Measurements from ENCODE around the gene CHEK2.
"Not testable (repeated sequence)": the region's sequence is repeated elsewhere in the genome, so short reads cannot be mapped to it uniquely, and the experiment has no call there.

Gene CHEK2

DNA sequence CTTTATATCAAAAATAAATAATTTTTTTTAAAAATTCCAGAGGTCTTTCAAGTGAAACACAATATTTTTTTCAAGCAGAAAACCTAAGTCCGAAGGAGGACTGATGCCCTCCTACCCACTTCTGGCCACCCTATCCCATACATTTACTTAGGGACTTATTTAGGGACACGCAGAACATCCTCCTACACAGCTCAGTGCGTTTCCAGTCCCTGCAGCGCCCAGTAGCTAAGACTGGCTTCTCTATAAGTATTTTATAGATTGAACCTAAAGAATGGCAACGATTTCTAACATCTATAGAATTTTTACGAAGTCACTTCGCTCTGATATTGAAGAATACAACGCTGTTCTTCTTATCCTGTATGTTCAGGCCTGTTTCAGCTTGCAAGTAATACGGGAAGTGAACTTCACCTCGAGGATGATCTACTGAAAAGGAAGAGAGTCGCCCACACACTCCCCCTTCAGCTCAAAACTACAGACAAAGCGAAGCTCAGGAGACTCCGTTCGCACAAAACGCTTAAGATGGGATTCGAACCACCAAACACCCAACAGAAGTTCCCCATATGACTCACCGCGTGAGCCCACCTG lies 328 bp downstream of the CHEK2 start:
- no peak for DNase-seq (ENCODE audit: low spot score)

- DNase-seq (ENCODE audit: low spot score): not testable (repeated sequence)
Measured at GRCh38 chr22:28738876-28739275, 2.7 kb downstream of the CHEK2 start.

GRCh38 chr22:28737701-28738100 lies 3.9 kb downstream of the CHEK2 start:
- DNase-seq (ENCODE audit: low spot score): no peak

DNA sequence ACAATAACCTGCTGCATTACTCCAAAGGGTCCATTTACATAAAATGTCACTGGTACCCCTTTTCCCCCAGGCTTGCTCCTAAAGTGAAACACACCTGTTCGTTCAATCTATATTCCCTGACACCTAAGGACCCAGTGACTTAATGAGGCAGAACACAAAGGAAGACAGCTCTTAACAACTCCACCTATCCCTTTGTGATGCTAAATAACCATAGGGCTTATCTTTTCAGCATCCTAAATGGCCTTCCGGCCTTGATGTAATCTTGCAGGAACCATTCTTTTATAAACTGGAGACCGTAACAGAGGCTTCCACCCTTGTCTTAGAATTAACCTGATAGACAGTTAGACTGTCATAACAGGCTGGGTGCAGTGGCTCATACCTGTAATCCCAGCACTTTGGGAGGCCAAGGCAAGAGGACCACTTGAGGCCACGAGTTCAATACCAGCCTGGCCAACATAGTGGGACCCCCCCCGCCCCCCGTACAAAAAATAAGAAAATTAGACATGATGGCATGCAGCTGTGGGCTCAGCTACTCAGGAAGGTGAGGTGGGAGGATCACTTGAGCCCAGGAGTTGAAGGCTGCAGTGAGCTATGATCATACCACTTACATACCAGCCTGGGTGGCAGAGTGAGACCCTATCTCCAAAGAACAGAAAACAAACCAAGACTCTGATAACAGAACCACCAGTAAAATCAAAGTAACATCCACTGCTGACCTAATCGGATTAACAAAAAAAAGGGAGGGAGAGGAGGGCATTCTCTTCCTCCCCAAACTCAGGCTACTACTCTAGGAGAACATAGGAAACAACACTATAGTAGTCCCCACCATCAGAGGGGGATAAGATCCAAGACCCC lies 5.1 kb downstream of the CHEK2 start:
- DNase-seq (ENCODE audit: low spot score): peak; percentile 28

DNA sequence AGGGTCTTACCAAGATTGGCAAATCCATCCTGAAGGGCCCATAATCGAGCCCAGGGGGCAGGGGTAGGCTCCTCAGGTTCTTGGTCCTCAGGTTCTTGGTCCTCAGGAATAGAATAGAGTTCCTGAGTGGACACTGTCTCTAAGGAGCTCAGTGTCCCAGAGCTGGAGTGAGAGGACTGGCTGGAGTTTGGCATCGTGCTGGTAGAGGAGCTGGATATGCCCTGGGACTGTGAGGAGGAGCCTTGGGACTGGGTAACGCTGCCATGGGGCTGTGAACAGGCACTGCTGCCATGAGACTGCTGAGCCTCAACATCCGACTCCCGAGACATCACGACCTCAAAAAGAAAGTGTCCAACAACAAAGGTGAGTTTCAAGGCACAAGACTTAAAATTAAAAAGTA lies 7.2 kb downstream of the CHEK2 start:
- DNase-seq (ENCODE audit: low spot score): no peak

- no peak for DNase-seq (ENCODE audit: low spot score)
Measured at GRCh38 chr22:28730179-28730578, 11.4 kb downstream of the CHEK2 start.

DNA sequence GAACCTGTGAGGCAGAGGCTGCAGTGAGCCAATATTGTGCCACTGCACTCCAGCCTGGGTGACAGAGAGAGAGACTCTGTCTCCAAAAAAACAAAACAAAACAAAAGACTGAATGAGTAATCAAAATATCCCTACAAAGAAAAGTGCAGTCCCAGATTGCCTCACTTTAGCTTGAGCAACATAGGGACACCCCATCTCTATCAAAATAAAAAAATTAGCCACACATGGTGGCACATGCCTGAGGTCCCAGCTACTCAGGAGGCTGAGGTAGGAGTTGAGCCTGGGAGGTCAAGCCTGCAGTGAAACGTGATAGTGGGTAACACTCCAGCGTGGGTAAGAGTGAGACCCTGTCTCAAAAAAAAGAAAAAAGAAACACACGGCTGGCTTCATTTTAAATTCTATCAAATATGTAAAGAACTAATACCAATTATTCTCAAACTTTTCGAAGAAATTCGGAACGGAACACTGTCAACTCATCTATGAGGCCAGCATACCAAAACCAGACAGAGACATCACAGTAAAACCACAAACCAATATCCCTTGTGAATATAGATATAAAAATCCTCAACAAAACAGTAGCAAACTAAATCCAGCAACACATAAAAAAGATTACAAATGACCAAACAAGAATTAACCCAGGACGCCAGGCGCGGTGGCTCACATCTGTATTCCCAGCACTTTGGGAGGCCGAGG lies 12.9 kb downstream of the CHEK2 start:
- DNase-seq (ENCODE audit: low spot score): no peak

DNA sequence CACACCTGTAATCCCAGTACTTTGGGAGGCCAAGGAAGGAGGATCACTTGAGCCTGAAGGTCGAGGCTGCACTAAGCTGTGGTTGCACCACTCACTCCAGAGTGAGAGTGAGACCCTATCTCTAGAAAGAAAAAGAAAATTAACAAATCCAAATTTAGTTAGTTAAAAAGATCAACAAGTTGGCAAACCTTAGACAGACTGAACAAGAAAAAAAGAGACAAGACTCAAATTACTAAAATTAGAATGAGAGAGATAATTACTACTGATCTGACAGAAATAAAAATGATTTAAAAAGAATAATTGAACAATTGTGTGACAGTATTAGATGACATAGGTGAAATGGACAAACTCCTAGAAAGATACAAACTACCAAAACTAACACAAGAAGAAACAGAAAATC lies 13.6 kb downstream of the CHEK2 start:
- DNase-seq (ENCODE audit: low spot score): no peak

DNA sequence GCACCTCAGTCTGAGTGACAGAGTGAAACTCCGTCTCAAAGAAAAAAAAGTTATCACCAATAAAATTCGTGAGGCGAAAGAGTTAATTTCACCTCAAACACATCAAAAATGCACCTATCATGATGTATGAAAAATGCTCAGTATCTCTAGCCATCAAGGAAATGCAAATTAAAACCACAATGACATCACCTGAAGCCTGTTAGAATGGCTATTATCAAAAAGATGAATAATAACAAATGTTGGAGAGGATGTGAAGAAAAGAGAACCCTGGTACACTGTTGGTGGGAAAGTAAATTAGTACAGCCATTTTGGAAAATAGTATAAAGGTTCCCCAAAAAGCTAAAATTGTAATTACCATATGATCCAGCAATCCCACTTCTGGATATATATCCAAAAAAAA lies 23.6 kb downstream of the CHEK2 start:
- DNase-seq (ENCODE audit: low spot score): no peak

DNA sequence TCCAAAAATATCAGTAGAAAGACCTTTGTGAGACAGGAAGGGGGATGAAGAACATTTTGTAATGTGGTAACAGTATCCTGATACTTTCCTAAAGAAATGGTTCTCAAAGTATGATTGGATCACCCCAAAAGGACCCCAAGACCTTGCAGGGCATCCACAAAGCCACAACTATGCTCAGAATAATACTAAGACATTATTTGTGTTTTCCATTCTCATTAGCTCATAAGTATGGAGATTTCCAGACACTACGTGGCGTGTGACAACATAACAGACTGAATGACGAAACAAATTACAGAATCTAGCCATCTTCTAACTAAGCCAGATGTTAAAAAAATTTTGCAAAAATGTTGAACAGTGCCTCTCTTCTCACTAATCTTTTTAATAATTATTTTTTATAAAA lies 24.9 kb downstream of the CHEK2 start:
- no peak for DNase-seq (ENCODE audit: low spot score)

GRCh38 chr22:28715611-28716010 lies 26.0 kb downstream of the CHEK2 start:
- DNase-seq (ENCODE audit: low spot score): no peak

- DNase-seq (ENCODE audit: low spot score): no peak
Measured at GRCh38 chr22:28714043-28714628, 27.5 kb downstream of the CHEK2 start.

- no peak for DNase-seq (ENCODE audit: low spot score)
Measured at GRCh38 chr22:28711820-28712777, 29.5 kb downstream of the CHEK2 start.

GRCh38 chr22:28711341-28711740 lies 30.3 kb downstream of the CHEK2 start:
- DNase-seq (ENCODE audit: low spot score): no peak

DNA sequence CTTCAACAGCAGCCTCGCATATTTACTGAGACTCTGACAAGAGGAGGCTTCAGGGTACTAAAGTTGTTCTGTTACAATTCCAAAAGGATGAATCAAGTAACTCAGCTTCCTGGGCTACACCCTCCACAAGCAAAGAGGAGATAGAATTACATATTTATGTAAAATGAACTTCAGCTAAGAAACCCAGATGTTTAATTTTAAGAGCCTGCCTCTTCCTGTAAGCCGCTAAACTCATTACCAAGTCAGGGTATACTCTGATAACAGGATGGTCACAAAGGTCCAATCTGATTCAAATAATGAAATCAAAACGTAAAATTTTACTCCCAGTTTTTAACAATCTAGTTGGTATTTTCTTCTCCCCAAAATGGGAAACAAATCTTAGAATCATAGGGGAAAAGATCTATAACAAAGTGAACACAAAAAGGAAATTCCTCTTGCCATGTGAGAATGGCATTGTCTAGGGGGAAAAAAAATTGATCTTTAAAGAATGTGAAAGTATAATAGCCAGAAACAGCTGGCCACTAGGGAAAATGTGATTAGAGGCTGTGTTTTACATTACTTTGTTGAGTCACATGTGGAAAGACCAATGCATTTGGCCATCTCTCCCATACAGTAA lies 30.9 kb downstream of the CHEK2 start:
- no peak for DNase-seq (ENCODE audit: low spot score)

- no peak for DNase-seq (ENCODE audit: low spot score)
Measured at GRCh38 chr22:28710107-28710506, 31.5 kb downstream of the CHEK2 start.

DNA sequence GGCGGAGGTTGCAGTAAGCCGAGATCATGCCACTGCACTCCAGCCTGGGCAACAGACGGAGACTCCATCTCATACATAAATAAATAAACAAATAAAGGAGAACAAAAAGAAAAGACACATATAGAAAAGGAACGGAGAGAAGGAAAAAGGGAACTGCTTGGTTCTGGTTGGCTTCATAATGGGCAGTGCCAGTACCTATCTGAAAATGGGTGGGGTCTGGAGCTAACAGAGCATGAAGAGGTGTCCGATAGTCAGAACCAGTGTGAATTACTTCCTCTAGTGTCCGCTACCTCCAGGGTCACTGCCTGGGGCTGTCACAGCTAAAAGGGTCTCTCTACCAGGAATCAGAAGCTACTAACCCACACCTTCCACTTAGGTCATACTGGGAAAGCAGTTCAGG lies 34.8 kb downstream of the CHEK2 start:
- DNase-seq (ENCODE audit: low spot score): no peak

- no peak for DNase-seq (ENCODE audit: low spot score)
Measured at GRCh38 chr22:28703436-28703835, 38.2 kb downstream of the CHEK2 start.

DNA sequence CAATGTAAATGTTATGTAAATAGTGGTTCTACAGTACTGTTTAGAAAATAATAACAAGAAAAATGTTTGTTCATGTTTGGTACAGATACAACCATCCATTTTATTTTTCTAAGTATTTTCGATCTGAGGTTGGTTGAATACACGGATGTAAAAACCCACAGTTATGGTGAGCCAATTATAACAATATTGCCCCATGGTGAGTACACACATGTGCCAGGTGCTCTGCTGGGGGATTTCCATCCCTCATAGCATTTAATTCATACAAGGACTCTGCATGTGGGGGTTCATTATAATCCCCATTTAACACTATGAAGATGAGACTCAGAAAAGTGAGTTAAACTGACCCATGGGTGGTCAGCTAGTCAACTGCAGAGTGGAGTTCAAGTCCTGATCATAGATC lies 38.7 kb downstream of the CHEK2 start:
- DNase-seq (ENCODE audit: low spot score): no peak

GRCh38 chr22:28693041-28693760 lies 48.4 kb downstream of the CHEK2 start:
- DNase-seq (ENCODE audit: low spot score): not testable (repeated sequence)

Measured in iPS-NIHi11 (cell line).